Stimulated activated CD4-positive, alpha-beta T cell treated with anti-CD3 and anti-CD28 coated beads, Interleukin-1b, Interleukin-23, amount 100 ng/mL, for 24 hours (primary cell): ENCODE results near the gene SLC40A1.

Experiments
- DNase-seq, 4 experiments: peaks; one replicate each; pipeline ENCODE4 v3.0.0-alpha.2; 2020; ENCODE audit warnings: low read depth in 4 of 4, low spot score in 1 of 4

Gene SLC40A1

GRCh38 chr2:189515264-189515663 lies 65.3 kb downstream of the SLC40A1 start:
- no peak for DNase-seq

GRCh38 chr2:189514104-189514503 lies 66.5 kb downstream of the SLC40A1 start:
- no peak for DNase-seq

- DNase-seq = no peak
These were observed 67.7 kb downstream of the SLC40A1 start for GRCh38 chr2:189512879-189513278.

GRCh38 chr2:189511960-189512319 lies 68.6 kb downstream of the SLC40A1 start:
- DNase-seq = no peak

- DNase-seq = no peak
These were observed 69.2 kb downstream of the SLC40A1 start for GRCh38 chr2:189511210-189511959.
